OCI-LY7 (cell line): ENCODE data around the gene SNTB2.

Source experiments
- CTCF ChIP-seq: fragments of 200-600 bp; sonication (generic); conservative IDR thresholded peaks from 2 replicates; pipeline ENCODE4 v1.5.1; 2014; ENCODE audit warnings: mild to moderate bottlenecking, antibody characterized with exemption, low read length, moderate library complexity, mixed read lengths
- EZH2phosphoT487 ChIP-seq: fragments of 200-600 bp; sonication (generic); IDR thresholded peaks from 2 replicates; pipeline ENCODE4 v1.6.1; 2018; ENCODE audit warnings: low read depth, borderline replicate concordance, mild to moderate bottlenecking, mixed run types, antibody characterized with exemption, low read length, moderate library complexity, mixed read lengths

- no peak for TF ChIP-seq CTCF
- no peak for TF ChIP-seq EZH2phosphoT487
Observed at GRCh38 chr16:69334696-69335095, 147.7 kb downstream of the SNTB2 start.
